HG03439 (cell line): ENCODE data around the gene OR6B2.

Source experiments
- ATAC-seq: cut with Tn5 transposase; IDR thresholded peaks from one replicate; pipeline ENCODE4 v1.9.1; 2021; ENCODE audit warnings: mild to moderate bottlenecking, moderate library complexity; ENCODE audit not compliant: unreplicated experiment

The OR6B2 gene

DNA sequence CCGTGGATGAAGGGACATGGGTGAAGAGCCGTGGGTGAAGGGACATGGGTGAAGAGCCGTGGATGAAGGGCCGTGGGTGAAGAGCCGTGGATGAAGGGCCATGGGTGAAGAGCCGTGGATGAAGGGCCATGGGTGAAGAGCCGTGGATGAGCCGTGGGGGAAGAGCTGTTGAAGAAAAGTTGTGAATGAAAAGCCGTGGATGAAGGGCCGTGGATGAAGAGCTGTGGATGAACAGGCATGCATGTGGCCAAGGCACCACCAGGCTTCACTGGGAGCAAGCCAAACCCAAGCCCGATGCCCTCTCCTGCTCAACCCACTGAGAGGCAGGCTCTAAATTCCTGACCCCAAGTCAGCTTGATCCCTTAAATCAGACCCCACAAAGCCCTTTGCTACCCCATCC lies 12.5 kb upstream of the OR6B2 start:
- no peak for ATAC-seq

DNA sequence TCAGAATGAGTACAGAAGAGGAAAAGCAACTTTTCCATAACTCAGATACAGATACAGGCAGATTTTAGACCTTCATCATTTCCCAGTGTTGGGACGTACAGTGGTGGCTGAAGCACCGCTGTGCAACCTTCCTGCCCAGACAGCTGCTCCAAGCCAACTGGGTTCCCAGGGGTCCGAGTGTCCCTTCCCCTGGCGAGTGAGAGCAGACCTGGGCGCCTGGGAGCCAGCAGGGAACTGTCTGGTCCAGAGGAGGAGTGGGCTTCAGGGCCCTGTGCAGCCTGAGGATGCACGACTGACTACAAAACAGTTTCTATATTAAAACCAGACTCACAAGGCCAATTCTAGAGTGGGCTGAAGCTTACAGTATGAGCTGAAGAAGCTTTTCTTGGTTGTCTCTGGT lies 11.1 kb upstream of the OR6B2 start:
- ATAC-seq, result no peak

DNA sequence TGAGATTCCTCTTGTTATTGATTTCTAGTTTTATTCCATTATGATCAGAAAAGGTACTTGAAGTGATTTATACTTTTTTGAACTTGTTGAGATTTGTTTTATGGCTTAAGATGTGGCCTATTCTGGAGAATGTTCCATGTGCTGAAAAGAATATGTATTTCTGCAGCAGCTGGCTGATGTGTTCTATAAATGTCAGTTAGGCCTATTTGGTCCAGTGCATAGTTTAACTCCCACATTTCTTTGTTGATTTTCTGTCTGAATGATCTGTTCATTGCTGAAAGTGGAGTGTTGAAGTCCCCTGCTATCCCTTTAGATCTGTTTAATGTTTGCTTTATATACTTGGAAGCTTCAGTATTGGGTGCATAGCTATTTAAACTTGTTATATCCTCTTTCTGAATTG lies 7.1 kb upstream of the OR6B2 start:
- no peak for ATAC-seq

DNA sequence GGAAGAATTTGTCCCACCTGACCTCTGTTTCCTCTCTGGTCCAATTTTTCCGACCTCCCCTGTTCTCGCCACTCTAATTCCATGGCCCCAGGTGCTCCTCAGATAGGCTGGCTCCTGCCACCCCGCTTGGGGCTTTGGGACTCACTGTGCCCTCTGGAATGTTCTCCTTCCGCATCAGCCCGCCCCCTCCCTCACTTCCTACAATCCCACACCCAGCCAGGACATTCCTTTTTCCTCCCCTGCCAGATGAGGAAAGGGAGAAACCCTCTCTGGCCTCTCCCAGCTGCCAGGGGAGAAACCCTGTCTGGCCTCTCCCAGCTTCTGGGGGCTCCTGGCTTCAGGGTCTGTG lies 3.1 kb upstream of the OR6B2 start:
- ATAC-seq, result no peak

DNA sequence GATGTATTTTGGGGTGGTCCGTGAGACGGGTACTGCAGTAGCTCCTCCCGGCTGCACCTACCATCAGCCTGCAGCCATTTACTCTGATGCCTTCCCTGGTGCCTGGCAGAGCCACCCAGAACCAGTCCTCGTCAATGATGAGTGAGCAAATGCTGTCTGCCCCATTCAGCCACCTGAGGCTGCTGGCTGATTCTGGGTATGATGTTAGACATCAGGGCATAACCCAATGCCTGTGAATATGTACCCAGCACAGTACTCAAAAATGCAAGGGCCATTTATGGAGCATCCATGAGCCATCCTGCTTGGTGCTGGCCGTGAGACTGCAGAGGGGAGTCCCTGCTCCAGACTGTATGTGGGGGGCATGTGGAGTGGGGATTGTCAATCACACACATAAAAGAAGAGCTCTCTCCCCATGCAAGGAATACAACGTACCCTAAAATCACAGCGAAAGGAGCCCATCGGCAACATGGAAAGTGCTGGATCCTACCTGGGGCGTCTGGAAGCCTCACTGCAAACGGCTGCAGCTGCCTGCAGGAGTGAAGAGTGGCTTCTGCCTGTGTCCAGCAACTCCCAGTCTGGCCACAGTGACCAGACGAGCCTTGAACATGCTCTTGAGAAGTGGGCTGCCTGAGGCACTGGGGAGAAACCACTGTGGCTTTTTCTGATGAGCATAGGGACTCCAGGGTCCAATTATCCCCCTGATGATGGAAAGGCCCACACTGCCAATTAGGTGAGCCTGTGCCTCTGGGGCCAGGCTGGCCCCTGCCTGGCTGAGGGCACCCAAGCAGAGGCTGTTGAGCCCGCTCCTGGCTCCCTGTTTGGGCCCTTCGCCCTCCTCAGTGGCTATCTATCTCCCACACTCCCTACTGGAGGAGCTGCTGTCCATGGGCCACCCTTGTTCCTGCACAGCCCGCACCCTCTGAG lies 2.4 kb upstream of the OR6B2 start:
- ATAC-seq, result no peak

DNA sequence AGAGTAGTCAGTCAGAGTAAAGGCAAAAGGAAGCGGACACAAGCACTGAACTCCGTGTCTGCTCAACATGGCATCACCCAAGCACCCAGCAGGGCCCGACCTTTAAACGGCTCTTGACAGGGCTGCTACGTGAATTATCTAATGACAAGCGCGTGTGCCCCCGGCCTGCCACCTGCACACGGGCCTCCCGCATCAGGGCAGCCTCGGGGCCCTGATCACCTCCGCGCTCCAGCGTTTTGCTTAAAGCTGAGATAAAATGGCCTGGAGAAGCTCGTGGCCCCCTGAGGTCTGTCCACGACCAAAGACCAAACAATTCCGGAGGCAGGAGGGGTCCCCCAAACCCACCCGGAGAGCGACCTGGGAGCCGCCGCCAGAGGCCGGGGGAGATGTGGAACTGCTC lies 5.5 kb downstream of the OR6B2 start:
- peak; percentile 28 for ATAC-seq

DNA sequence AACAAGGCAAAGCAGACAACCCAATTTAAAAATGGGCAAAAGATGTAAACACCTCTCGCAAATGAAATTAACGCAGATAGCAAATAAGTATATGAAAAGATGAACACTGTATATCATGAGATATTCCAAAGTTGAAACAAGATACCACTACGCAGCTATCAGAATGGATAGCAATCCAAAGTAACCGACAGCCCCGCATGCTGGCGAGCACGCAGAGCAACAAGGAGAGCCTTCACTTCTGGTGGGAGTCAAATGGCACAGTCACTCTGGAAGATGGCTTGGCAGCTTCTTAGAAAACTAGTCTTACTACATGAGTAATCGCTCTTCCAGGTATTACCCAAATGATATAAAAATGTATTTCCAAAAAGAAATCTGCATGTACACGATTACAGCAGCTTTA lies 6.4 kb downstream of the OR6B2 start:
- ATAC-seq, result no peak

DNA sequence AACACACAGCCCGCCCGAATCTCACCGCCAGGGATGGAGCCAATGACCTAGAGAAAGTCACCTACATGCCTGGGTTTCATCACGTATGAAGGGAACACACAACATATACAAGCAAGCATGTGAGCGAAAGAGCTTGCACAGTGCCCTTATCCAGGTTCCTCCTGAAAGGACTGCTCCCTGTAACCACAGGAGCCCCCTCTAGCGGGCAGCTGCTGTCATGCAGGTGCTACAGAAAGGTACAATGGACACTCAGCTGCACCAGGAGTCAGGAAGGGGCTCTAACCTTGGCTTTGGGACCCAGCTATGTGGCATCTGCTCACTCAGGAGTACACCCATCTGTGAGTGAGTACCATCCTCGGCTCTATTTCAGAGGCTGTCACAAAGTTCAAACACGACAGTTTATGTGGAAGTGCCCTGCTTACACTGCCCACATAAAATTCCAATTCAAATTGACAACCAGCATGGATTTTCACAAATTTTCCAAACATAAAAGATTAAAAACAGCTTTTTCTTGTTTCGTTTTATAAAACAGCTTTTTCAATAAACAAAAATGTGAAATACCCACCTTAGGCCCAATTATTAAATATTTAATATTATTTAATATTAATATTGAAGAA lies 8.6 kb downstream of the OR6B2 start:
- no peak for ATAC-seq

DNA sequence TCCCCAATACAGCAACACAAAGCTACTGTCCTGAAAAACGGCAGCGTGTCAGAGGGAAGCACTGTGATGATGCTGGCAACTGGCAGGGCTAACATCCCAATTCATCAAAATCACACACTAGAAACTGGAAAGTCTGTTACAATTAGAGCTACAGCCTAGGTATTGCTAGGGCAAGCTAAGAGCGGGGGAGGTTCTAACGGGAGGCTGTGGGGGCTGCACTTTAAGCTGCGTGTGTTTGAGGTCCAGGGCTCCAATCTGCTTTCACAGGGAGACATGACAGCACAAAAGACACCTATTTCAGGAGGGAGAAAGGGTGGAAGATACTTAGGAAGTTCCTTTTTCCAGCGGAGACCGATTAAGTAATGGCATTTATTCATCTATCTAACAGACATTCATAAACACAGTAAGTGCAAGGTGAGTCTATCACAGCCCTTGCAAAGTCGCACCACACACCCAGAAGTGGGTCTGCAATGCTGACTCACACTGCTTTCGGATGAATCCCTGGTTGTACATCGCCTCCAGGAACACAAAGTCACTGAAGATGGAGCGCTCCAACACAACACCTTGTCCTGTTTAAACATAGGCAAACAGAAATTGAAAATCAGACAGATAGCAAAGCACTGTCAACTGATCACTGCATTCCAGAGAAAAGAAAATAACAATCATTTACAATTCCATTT lies 12.0 kb downstream of the OR6B2 start:
- ATAC-seq, result no peak

DNA sequence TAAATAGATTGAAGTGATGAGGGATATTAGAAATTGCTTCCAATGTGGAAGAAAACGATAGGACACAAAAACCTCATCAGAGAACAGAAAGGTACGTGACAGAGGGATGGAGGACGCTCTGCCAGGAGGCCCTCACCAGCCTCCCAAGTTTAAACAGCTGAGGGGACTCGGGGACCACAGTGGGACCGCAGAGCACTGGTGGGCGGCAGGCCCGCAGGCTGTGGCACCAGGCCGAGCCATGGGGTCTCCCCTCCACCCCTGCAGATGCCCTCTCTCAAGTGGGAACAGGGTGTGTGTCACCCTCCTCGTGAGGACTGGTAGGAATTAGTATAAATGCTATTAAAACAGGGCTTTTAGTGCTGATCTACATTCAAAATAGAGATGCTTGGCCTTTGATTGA lies 15.9 kb downstream of the OR6B2 start:
- no peak for ATAC-seq

DNA sequence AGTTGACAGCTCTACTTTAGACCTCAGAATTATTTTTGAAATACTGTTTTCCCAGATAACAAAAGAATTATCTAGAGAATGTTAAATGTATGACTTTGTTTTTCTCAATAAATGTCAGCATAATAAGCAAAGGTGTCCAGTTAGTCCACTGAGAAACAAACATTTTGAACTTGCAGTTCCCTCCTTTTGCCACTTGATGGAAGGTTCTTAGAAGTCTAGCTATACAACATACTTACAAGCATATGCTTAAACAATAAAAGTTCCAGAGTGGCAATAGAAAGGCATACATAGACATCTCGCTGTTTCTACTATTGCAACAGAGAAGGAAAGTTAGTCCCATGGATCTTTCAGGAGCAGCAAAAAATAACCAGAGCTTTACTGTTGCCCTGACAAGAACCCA lies 16.9 kb downstream of the OR6B2 start:
- ATAC-seq, result no peak

DNA sequence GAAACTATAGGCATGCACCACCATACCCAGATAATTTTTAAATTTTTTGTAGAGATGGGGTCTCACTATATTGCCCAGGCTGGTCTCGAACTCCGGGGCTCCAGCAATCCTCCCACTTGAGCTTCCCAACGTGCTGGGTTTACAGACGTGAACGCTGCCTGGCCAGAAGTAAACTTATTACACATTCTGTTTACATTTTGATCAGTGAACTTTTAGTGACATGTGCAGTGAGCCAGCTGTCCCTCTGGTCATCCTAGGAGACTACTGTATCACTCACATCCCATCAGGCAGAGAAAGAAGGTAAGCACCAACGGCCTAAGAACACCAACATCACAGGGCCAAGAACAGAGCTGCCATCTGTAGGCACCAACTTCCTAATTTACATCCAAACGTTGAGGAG lies 27.2 kb downstream of the OR6B2 start:
- no peak for ATAC-seq

DNA sequence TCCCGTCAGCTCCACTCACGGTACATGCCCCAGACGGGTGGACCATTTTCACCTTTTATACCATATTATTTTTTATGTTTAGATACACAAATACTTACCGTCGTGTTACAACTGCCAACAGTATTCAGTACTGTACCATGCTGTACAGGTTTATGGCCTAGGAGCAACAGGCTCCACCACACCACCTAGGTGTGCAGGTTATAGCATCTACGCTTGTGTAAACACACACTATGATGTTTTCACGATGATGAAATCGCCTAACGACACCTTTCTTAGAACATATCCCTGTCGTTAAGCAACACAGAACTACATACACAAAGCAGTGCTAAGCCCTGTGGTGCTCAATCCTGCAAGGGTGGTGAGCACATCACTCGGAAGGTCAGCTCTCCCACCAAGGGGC lies 29.6 kb downstream of the OR6B2 start:
- ATAC-seq, result no peak

DNA sequence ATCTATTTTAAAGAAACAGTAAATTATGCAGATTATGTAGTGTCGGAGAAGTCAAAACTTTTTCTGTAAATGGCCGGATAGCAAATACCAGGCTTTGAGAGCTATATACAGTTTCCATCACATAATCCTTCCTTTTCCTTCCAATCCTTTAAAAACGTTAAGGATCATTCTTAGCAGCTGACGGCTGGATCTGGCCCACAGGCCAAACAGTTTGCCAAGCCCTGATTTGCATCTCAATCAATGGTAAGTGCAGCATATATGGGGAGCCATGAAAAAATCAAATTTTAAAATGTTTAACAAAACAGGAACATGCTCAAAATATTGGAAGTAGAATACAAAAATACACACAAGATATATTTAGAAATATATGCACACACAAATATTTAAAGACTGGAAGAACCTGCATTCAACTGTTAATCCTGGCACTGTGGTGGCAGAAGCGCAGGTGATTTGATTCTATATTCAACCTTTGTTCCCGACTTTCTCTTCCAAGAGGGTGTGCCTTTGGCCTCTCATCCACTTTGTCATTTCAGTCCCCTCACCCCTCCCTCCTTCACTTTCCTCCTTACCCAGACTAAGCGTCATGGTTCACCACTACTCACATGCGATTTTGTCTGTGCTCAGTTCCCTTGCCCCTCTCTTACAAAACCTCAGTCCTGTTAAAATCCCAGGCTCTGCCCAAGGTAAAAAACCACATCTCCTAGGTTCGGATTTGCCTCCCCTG lies 32.4 kb downstream of the OR6B2 start:
- no peak for ATAC-seq

DNA sequence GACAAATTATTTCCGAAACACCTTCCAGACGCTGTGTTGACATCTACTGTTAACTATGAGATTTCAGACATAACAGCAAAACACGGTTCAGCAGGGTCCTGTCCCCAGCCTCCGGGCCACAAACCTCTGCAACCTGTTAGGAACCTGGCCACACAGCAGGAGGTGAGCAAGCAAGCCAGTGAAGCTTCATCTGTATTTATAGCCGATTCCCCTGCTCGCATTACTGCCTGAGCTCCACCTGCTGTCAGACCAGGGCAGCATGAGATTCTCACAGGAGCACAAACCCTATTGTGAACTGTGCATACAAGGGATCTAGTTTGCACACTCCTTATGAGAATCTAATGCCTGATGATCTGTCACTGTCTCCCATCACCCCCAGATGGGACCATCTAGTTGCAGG lies 36.1 kb downstream of the OR6B2 start:
- ATAC-seq, result no peak

DNA sequence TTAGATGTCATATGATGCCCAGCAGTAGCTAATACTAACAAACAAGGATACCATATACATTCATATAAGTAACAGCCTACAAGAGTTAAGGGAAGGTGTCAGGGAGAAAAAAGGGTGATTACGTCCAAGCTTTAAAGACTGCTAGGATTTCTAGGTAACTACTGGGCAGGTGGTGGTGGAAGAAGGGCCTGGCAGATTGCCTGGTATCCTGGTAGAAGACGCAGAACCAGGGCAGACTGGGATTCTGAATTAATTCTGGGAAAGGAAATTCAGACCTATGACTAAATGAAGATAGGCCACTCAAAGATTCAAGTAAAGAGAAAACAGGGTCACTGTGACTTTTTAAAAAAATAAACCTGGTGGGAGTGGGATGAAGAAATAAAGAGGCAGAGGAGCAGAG lies 36.9 kb downstream of the OR6B2 start:
- no peak for ATAC-seq

DNA sequence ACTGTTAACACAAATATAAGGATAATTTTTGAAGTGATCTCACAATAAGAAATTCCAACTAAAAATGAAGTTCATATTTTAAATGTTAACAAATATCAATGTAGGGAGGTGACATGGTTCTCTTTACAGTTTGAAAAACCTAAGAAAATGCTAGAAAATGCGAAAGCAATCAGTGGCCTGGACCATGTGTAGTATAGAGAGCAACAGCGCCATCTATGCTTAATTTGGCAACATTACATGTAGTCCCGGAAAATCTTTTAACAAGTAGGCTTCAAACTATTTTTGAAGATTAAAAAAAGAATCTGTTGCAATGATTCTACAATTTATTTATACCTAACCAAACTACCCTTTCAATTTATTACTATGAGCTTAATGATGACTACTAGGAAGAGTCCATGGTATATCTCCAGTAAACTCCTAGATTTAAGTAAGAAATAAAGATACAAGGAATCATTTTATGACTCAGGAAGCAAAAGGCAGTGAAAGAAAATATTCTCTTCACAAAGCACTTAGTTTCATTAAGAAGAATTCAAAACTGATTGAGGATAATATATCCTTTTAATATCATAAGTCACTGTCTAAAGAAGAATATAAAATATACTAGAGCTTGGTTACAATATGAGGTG lies 38.4 kb downstream of the OR6B2 start:
- no peak for ATAC-seq

DNA sequence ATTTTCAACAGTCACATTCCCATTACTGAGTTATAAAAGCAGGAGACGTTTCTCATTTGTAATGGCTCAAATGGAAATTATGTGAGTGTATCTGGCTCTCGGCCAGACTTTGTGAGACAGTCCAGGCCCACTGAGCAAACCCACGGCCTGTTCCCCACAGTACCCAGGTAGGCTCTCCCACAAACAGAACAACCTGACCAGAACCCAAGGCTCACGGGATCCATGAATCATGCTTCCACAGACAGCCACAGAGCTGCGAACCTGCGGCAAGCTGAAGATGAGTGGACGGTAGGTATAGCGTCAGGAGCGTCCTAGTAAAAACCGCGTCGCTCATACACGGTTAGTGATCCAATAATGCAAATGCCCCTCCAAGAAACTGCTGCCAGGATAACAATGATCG lies 39.3 kb downstream of the OR6B2 start:
- ATAC-seq, result no peak

DNA sequence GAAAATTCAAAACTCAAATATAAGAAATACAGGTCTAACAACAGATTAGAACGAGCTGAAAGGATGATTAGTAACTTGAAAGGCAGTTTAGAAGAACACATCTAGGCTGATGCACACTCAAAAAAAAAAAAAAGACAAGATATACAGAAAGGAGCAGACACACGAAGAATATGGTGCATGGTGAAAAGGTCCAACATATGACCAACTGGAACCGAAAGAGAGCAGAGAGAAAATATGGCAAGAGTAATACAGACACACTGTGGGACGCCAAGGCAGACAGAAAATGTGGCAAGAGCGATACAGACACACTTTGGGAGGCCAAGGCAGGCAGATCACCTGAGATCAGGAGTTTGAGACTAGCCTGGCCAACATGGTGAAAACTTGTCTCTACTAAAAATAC lies 44.9 kb downstream of the OR6B2 start:
- ATAC-seq, result no peak

DNA sequence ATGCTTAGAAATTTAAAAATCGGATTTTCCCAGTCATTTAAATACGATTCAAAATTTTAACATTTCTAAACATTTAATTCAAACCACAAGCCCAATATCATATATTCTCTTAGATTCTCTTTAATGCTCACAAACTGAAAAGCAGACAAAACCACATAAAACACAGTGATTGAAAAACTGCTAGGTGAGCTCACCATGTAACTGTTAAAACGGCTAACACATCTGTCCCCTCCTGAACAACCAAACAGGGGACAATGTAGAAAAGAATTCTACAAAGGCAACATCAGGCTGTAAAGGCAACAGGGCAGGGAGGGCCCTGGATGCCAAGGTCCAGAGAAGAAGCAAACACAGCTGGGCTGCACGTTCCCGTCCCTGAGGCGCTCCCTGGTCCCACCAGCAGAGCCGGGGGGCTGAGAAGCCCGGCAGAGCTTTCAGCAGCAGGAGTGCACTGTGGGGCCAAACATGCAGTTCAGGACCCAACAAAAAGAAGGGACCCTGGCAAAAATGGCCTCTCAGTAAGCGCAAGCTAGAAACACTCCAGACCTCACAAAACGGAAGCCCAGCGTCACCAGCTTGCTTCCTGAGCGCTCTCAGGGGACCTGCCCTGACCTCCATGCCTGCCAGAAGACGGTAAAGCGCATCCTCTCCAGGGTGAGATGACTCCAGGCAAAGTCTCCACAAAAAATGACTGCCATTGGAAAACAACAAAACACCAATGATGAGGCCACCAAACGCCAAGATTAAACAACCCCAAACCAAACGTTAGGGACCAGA lies 45.6 kb downstream of the OR6B2 start:
- ATAC-seq, result no peak
